Esophagus squamous epithelium (tissue), 4 donors: ENCODE measurements around the gene STK11.

ENCODE experiments used
- CTCF ChIP-seq, 6 experiments: fragments of 450-650 bp in 4 of 6; fragments of 200-600 bp in 2 of 6; sonication (generic) in 2 of 6; IDR thresholded peaks; one replicate each; pipeline ENCODE4 v1.5.1; 2016 to 2019; ENCODE audit warnings: antibody characterized with exemption in 6 of 6, mild to moderate bottlenecking in 4 of 6, moderate library complexity in 4 of 6
- POLR2A ChIP-seq, 4 donors: fragments of 450-650 bp; IDR thresholded peaks; one replicate each; pipeline ENCODE4 v1.6.1; 2017; ENCODE audit warnings: antibody characterized with exemption in 4 of 4, mild to moderate bottlenecking in 4 of 4, moderate library complexity in 3 of 4

GRCh38 chr19:1218751-1219567, 13.4 kb downstream of the STK11 start:
- TF ChIP-seq CTCF (IDR thresholded peaks at IDR 0.05) (no peak), POLR2A (IDR thresholded peaks at IDR 0.05) (no peak)
